NCI-H187 treated with DMSO at 0.1 percent for 48 hours (cell line): ENCODE measurements around the gene ATG14.

Experiments used
- DNase-seq: peaks from one replicate; lab custom pipeline; 2025; lab: John Stamatoyannopoulos, UW

The ATG14 gene

DNA sequence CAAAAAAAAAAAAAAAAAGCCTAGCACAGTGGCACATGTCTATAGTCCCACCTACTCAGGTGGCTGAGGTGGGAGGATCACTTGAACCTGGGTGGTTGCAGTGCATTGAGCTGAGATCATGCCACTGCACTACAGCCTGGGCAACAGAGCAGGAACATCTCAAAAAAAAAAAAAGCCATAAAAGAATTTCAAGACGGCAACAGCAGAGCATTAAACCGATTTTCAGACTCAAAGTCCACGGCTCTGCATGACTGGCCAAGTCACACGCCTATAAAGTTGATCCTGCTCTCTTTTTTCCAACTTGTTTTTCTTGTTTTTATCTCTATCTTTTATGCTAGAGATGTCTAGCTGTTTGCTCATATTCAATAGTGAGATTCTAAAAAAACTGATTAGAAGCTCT lies 95.1 kb downstream of the ATG14 start:
- no peak for DNase-seq
